ENCODE data around the gene PILRA.
"Not testable (repeated sequence)": the region's sequence is repeated elsewhere in the genome, so short reads cannot be mapped to it uniquely, and the experiment has no call there.

Gene PILRA

DNA sequence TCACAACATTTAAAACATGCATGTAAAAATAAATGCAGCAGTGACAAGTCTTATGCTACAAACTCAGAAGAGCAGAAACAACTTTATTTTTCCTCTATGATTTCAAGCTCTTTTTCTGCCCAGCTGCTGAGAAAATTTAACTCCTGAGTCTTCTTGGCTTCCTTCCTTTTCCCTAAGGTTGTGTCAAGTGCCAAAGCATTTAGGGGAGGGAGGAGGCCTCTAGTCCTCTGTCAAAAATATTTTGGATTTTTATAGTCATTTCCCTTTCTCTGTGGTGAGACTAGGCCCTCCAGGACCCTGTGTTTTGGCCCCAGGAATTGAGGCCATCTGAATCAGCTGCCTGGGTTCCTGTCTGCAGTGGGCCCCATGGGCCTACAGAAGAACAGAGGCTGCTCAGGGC, 26.4 kb upstream of the PILRA start:
- H3K9me3 ChIP-seq (ENCODE audit: low read length), result no peaks in the 10 kb centered on the region
- no peak overlapping the region for H3K27ac ChIP-seq (ENCODE audit: low read depth, low read length)
- peaks cover 44% of the 10 kb centered on the region for H3K36me3 ChIP-seq (ENCODE audit: insufficient read depth, low read length)
- no peaks in the 10 kb centered on the region for H3K27me3 ChIP-seq (ENCODE audit: control insufficient read depth in 1 of 2, insufficient read depth in 2 of 2, low read length in 2 of 2)
- H3K9ac ChIP-seq (ENCODE audit: low read length), result no peak overlapping the region
- H3K4me1 ChIP-seq (ENCODE audit: insufficient read depth, low read length), result no peaks in the 10 kb centered on the region
- no peak overlapping the region for H3K4me3 ChIP-seq (ENCODE audit: low read depth in 1 of 2, low read length in 2 of 2)

- H3K27ac ChIP-seq (ENCODE audit: low read depth, low read length), result no peak overlapping the region
Observed at GRCh38 chr7:100348805-100349204, 24.5 kb upstream of the PILRA start.

GRCh38 chr7:100349757-100350156, 23.5 kb upstream of the PILRA start:
- Histone ChIP-seq H3K4me3 (ENCODE audit: low read depth in 1 of 2, low read length in 2 of 2) (no peak overlapping the region), H3K9me3 (ENCODE audit: low read length) (no peaks in the 10 kb centered on the region), H3K4me1 (ENCODE audit: insufficient read depth, low read length) (no peaks in the 10 kb centered on the region), H3K27ac (ENCODE audit: low read depth, low read length) (no peak overlapping the region), H3K36me3 (ENCODE audit: insufficient read depth, low read length) (peaks cover 62% of the 10 kb centered on the region), H3K27me3 (ENCODE audit: control insufficient read depth in 1 of 2, insufficient read depth in 2 of 2, low read length in 2 of 2) (no peaks in the 10 kb centered on the region), H3K9ac (ENCODE audit: low read length) (no peak overlapping the region)

More at GRCh38 chr7:100348805-100349204, 24.5 kb upstream of the PILRA start:
- Histone ChIP-seq H3K36me3 (ENCODE audit: insufficient read depth, low read length) (peaks cover 53% of the 10 kb centered on the region), H3K4me1 (ENCODE audit: insufficient read depth, low read length) (no peaks in the 10 kb centered on the region), H3K27me3 (ENCODE audit: control insufficient read depth in 1 of 2, insufficient read depth in 2 of 2, low read length in 2 of 2) (no peaks in the 10 kb centered on the region), H3K4me3 (ENCODE audit: low read depth in 1 of 2, low read length in 2 of 2) (no peak overlapping the region), H3K9me3 (ENCODE audit: low read length) (no peaks in the 10 kb centered on the region), H3K9ac (ENCODE audit: low read length) (no peak overlapping the region)

DNA sequence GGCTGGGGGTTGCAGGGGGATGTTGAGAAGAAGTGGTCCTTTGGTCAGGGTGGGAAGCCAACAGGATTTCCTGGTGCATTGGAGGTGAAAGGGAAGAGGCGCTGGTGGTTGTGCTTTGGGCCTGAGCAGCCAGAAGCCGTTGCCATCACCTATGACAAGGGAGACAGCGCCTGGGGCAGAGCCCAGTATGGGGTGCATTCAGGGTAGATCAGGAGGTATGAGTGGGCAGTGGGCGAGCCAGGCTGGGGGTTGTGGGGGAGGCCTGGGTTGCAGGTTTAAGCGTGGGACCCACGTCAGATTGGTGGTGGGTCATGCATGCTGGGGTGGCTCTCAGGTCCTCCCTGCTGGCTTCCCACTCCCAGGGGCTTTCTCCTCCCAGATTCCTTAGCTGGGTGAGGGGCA, 21.6 kb upstream of the PILRA start:
- no peak overlapping the region for H3K4me3 ChIP-seq (ENCODE audit: low read depth in 1 of 2, low read length in 2 of 2)
- H3K9ac ChIP-seq (ENCODE audit: low read length), result no peak overlapping the region
- no peaks in the 10 kb centered on the region for H3K9me3 ChIP-seq (ENCODE audit: low read length)
- no peaks in the 10 kb centered on the region for H3K4me1 ChIP-seq (ENCODE audit: insufficient read depth, low read length)
- H3K27me3 ChIP-seq (ENCODE audit: control insufficient read depth in 1 of 2, insufficient read depth in 2 of 2, low read length in 2 of 2), result no peaks in the 10 kb centered on the region
- H3K36me3 ChIP-seq (ENCODE audit: insufficient read depth, low read length), result peaks cover 68% of the 10 kb centered on the region
- H3K27ac ChIP-seq (ENCODE audit: low read depth, low read length), result no peak overlapping the region

DNA sequence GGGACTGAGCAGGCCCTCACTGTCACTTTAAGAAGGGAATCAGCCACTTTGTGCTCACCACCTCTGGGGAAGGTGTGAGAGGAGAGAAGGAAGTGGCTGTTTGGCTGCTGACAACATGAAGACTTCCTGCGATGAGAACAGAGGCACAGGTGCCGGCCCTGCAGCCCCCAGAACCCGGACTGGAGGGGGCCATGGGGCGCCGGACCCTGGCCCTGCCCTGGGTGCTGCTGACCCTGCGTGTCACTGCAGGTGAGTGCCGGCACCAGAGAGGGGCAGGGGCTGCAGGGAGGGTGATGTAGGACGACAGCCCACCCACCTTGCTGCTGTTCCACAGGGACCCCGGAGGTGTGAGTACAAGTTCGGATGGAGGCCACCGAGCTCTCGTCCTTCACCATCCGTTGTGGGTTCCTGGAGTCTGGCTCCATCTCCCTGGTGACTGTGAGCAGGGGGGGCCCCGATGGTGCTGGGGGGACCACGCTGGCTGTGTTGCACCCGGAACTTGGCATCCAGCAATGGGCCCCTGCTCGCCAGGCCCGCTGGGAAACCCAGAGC, 21.0 kb upstream of the PILRA start:
- H3K4me3 ChIP-seq (ENCODE audit: low read depth in 1 of 2, low read length in 2 of 2); H3K27me3 ChIP-seq (ENCODE audit: control insufficient read depth in 1 of 2, insufficient read depth in 2 of 2, low read length in 2 of 2); H3K4me1 ChIP-seq (ENCODE audit: insufficient read depth, low read length); H3K27ac ChIP-seq (ENCODE audit: low read depth, low read length); H3K9me3 ChIP-seq (ENCODE audit: low read length); H3K9ac ChIP-seq (ENCODE audit: low read length): not testable (repeated sequence)
- peaks cover 68% of the 10 kb centered on the region for H3K36me3 ChIP-seq (ENCODE audit: insufficient read depth, low read length)

- no peaks in the 10 kb centered on the region for H3K4me1 ChIP-seq (ENCODE audit: insufficient read depth, low read length)
- H3K27me3 ChIP-seq (ENCODE audit: control insufficient read depth in 1 of 2, insufficient read depth in 2 of 2, low read length in 2 of 2), result no peaks in the 10 kb centered on the region
- peaks cover 66% of the 10 kb centered on the region for H3K36me3 ChIP-seq (ENCODE audit: insufficient read depth, low read length)
- H3K9me3 ChIP-seq (ENCODE audit: low read length), result no peaks in the 10 kb centered on the region
- H3K27ac ChIP-seq (ENCODE audit: low read depth, low read length), result no peak overlapping the region
- H3K9ac ChIP-seq (ENCODE audit: low read length), result no peak overlapping the region
- no peak overlapping the region for H3K4me3 ChIP-seq (ENCODE audit: low read depth in 1 of 2, low read length in 2 of 2)
Observed at GRCh38 chr7:100352984-100353684, 20.2 kb upstream of the PILRA start.

GRCh38 chr7:100353685-100354330, 19.5 kb upstream of the PILRA start:
- Histone ChIP-seq H3K36me3 (ENCODE audit: insufficient read depth, low read length) (peaks cover 73% of the 10 kb centered on the region), H3K4me1 (ENCODE audit: insufficient read depth, low read length) (no peaks in the 10 kb centered on the region), H3K9ac (ENCODE audit: low read length) (no peak overlapping the region), H3K27me3 (ENCODE audit: control insufficient read depth in 1 of 2, insufficient read depth in 2 of 2, low read length in 2 of 2) (no peaks in the 10 kb centered on the region), H3K27ac (ENCODE audit: low read depth, low read length) (no peak overlapping the region), H3K9me3 (ENCODE audit: low read length) (no peaks in the 10 kb centered on the region), H3K4me3 (ENCODE audit: low read depth in 1 of 2, low read length in 2 of 2) (no peak overlapping the region)

GRCh38 chr7:100356416-100357068, 16.7 kb upstream of the PILRA start:
- Histone ChIP-seq H3K4me3 (ENCODE audit: low read depth in 1 of 2, low read length in 2 of 2) (no peak overlapping the region), H3K27ac (ENCODE audit: low read depth, low read length) (no peak overlapping the region), H3K9me3 (ENCODE audit: low read length) (no peaks in the 10 kb centered on the region), H3K27me3 (ENCODE audit: control insufficient read depth in 1 of 2, insufficient read depth in 2 of 2, low read length in 2 of 2) (no peaks in the 10 kb centered on the region), H3K36me3 (ENCODE audit: insufficient read depth, low read length) (peaks cover 76% of the 10 kb centered on the region), H3K4me1 (ENCODE audit: insufficient read depth, low read length) (no peaks in the 10 kb centered on the region), H3K9ac (ENCODE audit: low read length) (no peak overlapping the region)

- Histone ChIP-seq H3K36me3 (ENCODE audit: insufficient read depth, low read length) (peaks cover 74% of the 10 kb centered on the region), H3K27me3 (ENCODE audit: control insufficient read depth in 1 of 2, insufficient read depth in 2 of 2, low read length in 2 of 2) (no peaks in the 10 kb centered on the region), H3K4me1 (ENCODE audit: insufficient read depth, low read length) (no peaks in the 10 kb centered on the region), H3K27ac (ENCODE audit: low read depth, low read length) (no peak overlapping the region), H3K9me3 (ENCODE audit: low read length) (no peaks in the 10 kb centered on the region), H3K4me3 (ENCODE audit: low read depth in 1 of 2, low read length in 2 of 2) (no peak overlapping the region), H3K9ac (ENCODE audit: low read length) (no peak overlapping the region)
Observed at GRCh38 chr7:100357131-100357561, 16.1 kb upstream of the PILRA start.

- no peaks in the 10 kb centered on the region for H3K27me3 ChIP-seq (ENCODE audit: control insufficient read depth in 1 of 2, insufficient read depth in 2 of 2, low read length in 2 of 2)
- no peaks in the 10 kb centered on the region for H3K4me1 ChIP-seq (ENCODE audit: insufficient read depth, low read length)
- no peaks in the 10 kb centered on the region for H3K9me3 ChIP-seq (ENCODE audit: low read length)
- no peak within 1 kb of the TSS for H3K4me3 ChIP-seq (ENCODE audit: low read depth in 1 of 2, low read length in 2 of 2)
- H3K27ac ChIP-seq (ENCODE audit: low read depth, low read length), result no peak within 1 kb of the TSS
- H3K36me3 ChIP-seq (ENCODE audit: insufficient read depth, low read length), result peaks cover 78% of the 10 kb centered on the region
- H3K9ac ChIP-seq (ENCODE audit: low read length), result no peak within 1 kb of the TSS
Observed at GRCh38 chr7:100358027-100358856, 15.0 kb upstream of the PILRA start, which contains the start of gene PILRB. Gene PILRB (plus strand): TSS chr7:100358117. CDS start chr7:100358303, 186 bp downstream.

GRCh38 chr7:100358857-100359212, 14.5 kb upstream of the PILRA start:
- Histone ChIP-seq H3K9ac (ENCODE audit: low read length) (no peak overlapping the region), H3K36me3 (ENCODE audit: insufficient read depth, low read length) (peaks cover 72% of the 10 kb centered on the region), H3K27me3 (ENCODE audit: control insufficient read depth in 1 of 2, insufficient read depth in 2 of 2, low read length in 2 of 2) (no peaks in the 10 kb centered on the region), H3K27ac (ENCODE audit: low read depth, low read length) (no peak overlapping the region), H3K9me3 (ENCODE audit: low read length) (no peaks in the 10 kb centered on the region), H3K4me3 (ENCODE audit: low read depth in 1 of 2, low read length in 2 of 2) (no peak overlapping the region), H3K4me1 (ENCODE audit: insufficient read depth, low read length) (no peaks in the 10 kb centered on the region)

Measured in muscle layer of colon (tissue), 2 donors.